D341Med (cell line): ENCODE results near the gene POLDIP2.

Experiments
- DNase-seq: peaks from one replicate; pipeline ENCODE4 v3.0.0; 2012; ENCODE audit warnings: low spot score

The POLDIP2 gene

GRCh38 chr17:28390141-28390540 is 32.8 kb upstream of the POLDIP2 start:
- no peak for DNase-seq

DNA sequence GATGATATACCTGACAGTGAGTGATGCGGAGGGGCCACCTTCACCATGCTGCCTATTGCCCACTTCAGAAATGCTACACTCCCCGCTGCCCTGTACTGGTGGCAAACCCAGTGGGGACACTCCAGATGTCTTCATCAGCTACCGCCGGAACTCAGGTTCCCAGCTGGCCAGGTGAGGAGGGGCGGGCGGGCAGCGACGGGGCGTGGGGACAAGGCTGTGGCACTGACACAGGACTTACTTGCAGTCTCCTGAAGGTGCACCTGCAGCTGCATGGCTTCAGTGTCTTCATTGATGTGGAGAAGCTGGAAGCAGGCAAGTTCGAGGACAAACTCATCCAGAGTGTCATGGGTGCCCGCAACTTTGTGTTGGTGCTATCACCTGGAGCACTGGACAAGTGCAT is 30.8 kb upstream of the POLDIP2 start:
- peak; percentile 30 for DNase-seq

DNA sequence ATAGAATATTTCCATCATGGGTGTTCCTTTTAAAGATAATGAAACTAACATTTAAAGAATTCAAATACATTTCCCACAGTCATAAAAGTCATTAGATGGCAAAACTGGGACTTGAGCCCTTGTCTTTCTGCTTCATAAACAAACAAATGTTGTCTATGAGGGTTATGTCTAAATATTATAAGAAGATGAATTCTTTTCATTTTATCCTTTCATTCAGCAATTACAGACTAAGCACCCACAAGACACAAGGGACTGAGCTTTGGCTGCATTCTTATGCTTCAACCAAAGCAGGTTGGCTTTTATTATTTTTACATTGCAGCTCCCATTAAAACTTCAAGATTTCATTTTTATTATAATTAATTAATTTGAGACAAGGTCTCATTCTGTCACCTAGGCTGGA is 29.1 kb upstream of the POLDIP2 start:
- no peak for DNase-seq

GRCh38 chr17:28385406-28385805 is 28.1 kb upstream of the POLDIP2 start:
- DNase-seq, result no peak

DNA sequence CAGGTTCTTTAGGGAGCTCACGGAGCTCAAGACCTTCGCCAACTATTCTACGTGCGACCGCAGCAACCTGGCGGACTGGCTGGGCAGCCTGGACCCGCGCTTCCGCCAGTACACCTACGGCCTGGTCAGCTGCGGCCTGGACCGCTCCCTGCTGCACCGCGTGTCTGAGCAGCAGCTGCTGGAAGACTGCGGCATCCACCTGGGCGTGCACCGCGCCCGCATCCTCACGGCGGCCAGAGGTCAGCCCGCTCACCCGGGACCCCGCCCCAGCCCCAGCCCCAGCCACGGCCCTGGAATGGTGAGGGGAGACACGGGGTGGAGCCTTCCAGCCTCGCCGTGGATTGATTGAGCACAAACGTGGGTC is 27.7 kb upstream of the POLDIP2 start:
- DNase-seq, result peak; percentile 38

- peak; percentile 37 for DNase-seq
Observed at GRCh38 chr17:28384281-28385036, 27.1 kb upstream of the POLDIP2 start.

DNA sequence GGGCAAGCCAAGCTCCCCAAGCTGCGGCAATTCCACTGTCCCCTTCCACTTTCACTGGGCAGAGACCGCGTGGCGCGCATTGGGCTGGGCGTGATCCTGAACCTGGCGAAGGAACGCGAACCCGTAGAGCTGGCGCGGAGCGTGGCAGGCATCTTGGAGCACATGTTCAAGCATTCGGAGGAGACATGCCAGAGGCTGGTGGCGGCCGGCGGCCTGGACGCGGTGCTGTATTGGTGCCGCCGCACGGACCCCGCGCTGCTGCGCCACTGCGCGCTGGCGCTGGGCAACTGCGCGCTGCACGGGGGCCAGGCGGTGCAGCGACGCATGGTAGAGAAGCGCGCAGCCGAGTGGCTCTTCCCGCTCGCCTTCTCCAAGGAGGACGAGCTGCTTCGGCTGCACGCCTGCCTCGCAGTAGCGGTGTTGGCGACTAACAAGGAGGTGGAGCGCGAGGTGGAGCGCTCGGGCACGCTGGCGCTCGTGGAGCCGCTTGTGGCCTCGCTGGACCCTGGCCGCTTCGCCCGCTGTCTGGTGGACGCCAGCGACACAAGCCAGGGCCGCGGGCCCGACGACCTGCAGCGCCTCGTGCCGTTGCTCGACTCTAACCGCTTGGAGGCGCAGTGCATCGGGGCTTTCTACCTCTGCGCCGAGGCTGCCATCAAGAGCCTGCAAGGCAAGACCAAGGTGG is 24.0 kb upstream of the POLDIP2 start:
- peak; percentile 47 for DNase-seq

DNA sequence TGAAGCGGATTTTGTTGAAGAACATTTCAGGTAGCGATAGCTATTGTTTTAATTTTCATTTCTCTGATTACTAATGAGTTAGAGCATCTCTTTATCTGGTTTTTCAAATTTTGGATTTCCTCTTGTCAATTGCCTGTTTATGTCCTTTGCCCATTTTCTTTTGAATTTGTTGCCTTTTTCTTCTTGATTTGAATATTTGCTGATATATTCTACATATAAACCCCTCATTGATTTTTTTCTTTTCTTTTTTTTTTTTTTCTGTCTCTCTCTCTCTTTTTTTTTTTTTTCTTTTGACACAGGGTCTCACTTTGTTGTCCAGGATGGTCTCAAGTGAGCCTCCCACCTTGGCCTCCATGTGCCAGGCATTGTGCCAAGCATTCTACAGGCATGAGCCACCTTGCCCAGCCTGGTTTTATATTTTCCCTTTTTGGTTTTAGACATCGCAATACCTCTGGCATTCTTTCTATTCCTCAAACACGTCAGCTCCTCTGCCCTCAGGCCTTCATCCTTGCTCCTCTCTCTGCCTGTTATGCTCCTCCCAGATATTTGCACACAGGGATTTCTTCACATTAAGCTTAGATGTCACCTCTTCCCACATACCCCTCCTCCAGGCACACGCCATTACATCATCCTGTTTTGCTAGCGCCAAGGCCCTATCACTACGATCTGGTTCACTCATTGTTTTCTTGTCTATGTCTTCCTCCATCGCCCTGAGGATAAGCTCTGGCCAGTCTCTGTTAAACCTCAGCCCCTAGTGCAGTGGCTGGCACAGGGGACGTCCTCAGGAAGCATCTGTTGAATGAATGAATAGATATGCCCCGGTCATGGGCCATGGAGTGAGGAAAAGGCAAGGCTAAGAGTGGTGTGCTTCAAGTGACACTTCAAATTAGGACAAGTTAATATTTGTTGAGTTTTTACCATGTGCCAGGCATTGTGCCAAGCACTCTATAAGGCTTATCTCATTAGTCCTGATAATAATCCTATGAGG is 22.8 kb upstream of the POLDIP2 start:
- peak; percentile 54 for DNase-seq

GRCh38 chr17:28372945-28373274 is 15.6 kb upstream of the POLDIP2 start:
- DNase-seq, result peak; percentile 55

DNA sequence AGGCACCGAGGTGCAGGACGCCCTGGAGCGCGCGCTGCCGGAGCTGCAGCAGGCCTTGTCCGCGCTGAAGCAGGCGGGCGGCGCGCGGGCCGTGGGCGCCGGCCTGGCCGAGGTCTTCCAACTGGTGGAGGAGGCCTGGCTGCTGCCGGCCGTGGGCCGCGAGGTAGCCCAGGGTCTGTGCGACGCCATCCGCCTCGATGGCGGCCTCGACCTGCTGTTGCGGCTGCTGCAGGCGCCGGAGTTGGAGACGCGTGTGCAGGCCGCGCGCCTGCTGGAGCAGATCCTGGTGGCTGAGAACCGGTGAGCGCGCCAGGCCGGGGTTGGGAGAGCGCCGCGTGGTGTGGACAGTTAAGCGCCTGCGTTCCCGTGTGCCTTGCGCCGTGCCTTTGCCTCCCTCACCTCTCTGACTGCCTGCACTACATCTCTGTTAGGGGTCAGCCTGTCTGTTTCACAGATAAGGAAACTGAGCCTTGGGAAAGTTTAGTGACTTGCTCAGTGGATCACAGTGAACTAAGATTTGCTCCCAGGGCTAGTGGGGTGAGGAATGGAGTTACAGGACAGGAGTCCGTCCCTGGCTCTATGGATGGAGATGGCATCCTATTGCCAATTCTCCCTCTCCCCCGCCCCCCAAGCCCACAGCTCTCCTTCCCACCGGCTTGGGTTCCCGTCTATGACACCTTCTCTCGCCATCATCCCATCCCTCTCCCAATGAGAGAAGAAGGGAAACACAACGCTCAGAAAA is 15.0 kb upstream of the POLDIP2 start:
- peak; percentile 86 for DNase-seq

DNA sequence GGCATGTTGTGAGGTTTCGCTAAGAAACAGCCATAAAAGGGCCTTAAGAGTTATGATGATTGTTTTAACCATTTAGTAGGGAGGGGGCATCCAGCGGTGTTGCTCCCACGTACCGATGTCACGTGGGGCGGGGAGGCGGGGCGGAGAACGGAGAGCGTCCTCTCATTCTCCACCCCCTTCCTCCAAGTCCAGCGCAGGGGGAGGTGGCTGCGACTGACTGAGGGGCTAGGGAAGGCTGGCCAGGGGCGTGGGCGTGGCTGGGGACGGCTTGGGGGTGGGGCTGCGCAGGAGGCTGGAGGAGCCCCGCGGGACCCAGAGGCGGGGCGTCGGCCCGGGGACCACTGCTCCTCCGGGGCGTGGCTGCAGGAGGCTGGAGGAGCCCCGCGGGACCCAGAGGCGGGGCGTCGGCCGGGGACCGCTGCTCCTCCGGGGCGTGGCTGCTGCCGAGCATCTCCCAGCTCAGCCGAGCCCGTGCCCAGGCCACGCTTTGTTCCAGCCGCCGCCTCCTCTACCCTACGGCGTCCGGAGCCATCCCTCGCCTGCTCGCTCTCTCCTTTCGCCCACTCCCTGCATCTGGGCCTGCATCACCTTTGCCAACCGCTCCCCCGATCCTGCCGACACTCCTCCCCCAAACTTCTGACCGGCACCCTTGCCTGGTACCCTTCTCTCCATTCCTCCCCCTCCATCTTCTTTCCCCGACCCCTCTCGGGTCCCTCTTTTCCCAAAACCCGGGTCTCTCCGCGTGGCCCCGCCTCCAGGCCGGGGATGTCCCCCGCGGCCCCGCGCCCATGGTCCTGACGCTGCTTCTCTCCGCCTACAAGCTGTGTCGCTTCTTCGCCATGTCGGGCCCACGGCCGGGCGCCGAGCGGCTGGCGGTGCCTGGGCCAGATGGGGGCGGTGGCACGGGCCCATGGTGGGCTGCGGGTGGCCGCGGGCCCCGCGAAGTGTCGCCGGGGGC is 14.2 kb upstream of the POLDIP2 start, which contains the start of gene SARM1:
SARM1 (plus strand) TSS at position 450 of the 958 bp plus-strand sequence; CDS start at position 789, 339 bp downstream.
- peak; percentile 100 for DNase-seq

GRCh38 chr17:28370744-28371103 is 13.4 kb upstream of the POLDIP2 start:
- no peak for DNase-seq

- peak; percentile 69 for DNase-seq
Observed at GRCh38 chr17:28370035-28370743, 12.9 kb upstream of the POLDIP2 start, which contains the start of gene VTN. Gene VTN, minus strand, starts transcription at chr17:28370307. Its CDS starts 104 bp downstream, at chr17:28370203.

DNA sequence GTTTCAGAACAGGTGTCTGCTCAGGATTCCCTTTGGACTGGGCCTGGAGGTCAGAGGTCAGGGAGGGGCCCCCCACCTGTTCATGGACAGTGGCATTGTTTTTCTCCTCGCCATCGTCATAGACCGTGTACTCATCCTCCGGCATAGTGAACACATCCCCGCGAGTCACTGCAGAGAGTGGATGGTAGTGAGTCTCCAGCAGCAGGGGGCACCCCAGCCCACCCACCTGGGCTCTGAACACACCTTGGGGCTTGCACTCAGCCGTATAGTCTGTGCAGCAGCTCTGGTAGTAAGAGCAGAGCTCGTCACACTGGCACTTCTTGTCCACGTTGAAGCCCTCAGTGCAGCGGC is 12.3 kb upstream of the POLDIP2 start:
- DNase-seq, result peak; percentile 46

DNA sequence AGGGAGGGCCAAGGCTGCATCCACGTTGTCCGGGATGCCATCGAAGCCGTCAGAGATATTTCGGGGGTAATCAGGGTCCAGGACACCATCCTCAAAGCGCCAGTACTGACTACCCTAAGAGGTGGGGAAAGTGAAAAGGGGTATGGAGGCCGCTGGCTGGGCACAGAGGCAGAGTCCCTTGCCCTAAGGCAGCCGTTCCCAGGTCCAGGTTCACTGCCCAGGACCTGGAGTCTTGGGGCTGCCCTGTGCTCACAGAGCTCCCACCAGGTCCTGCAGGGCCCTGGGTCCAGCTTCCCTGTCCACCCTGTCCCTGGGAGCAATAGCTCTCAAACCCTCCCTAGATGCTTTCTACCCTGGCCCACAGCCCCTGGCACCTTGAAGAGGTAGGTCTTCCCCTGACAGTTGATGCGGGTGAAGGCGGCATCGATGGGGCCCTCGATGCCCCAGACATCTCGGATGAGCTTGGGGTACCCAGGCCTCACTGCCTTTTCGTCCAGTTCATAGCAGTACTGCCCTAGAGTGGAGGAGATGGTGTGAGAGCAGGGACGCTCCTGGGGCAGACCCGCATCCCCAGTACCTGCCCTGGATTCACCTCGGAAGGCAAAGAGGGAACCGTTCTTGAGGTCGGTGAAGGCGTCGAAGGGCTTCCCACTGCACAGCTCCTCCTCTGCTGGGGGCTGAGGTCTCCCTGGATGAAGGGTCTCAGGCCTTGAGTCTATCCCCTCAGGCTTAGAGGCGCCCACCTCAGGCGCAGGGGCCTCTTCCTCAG is 11.8 kb upstream of the POLDIP2 start:
- DNase-seq, result no peak

GRCh38 chr17:28368306-28368831 is 11.0 kb upstream of the POLDIP2 start:
- DNase-seq, result no peak

DNA sequence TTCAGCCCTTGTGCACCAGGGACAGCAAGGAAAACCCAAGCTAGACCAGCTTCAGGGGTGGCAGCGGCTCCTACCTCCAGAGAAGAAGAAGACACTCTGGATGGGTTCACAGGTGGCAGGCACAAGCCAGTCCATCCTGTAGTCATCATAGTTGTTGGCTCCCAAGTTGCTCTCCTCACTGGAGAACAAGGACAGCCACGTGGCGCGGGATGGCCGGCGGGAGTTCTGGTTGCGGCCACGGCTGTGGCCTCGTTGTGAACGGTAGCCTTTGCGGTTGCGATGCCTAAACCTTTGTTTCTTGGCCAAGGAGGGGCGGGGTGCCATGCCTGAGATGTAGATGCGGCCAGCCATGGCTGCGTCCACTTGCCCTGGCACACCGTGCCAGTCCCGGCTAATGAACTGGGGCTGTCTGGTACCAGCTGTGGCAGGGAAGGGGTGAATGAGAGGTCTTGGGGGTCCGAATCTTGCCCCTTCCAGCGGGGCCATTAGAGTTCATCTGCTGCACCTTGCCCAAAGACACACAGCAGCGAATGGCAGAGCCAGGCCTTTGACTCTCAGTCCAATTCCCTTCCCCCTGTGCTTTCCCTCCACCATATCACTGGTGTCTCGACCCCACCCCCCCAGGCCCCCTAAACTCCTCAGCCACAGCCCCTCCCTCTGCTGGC is 10.4 kb upstream of the POLDIP2 start:
- peak; percentile 21 for DNase-seq

DNA sequence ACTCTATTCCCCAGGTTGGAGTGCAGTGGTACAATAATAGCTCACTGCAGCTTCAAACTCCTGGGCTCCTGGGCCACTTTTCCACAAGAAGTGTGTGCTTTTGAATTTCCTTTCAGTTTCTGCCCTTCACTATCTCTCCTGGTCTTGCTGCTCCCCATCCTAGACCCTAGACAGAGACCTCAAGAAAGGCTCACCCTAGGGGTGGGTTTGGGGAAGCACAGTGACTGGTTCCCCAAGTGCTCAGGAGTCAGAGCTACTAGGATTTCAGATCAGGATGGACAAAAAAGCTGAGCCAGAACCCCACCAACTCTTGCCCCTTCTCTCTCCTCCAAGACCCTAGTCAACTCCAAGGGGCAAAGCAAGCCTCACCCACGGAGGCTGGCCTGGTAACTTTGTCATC is 9.3 kb upstream of the POLDIP2 start:
- no peak for DNase-seq
